Esophagus muscularis mucosa (tissue), 4 donors: ENCODE data around the gene PLEKHH2. TPM values are rescaled to one million over a fixed set of nuclear protein-coding genes. Genes with fewer than 3 reads are reported as not detected.

Experiments used
- DNase-seq: peaks from one replicate; pipeline ENCODE4 v3.0.0-alpha.2; 2017; ENCODE audit errors: extremely low spot score
- H3K27ac ChIP-seq, 4 donors: fragments of 200-600 bp; sonication (generic); replicated peaks in 1 of 4; 1 replicate in 3 of 4; 2 replicates in 1 of 4; pipeline ENCODE4 v1.5.1; 2016 to 2019; ENCODE audit warnings: mild to moderate bottlenecking in 1 of 4
- H3K27me3 ChIP-seq, 4 donors: fragments of 200-600 bp; sonication (generic); one replicate each; pipeline versions ENCODE4 v1.5.1 to v1.6.0; 2016 to 2019
- H3K36me3 ChIP-seq, 4 donors: fragments of 200-600 bp; sonication (generic); one replicate each; pipeline ENCODE4 v1.5.1; 2016 to 2019
- H3K4me1 ChIP-seq, 4 donors: fragments of 200-600 bp; sonication (generic); one replicate each; pipeline ENCODE4 v1.5.1; 2016 to 2019
- H3K4me3 ChIP-seq, 4 donors: fragments of 200-600 bp; sonication (generic); 1 replicate in 2 of 4; 2 replicates in 2 of 4; pipeline ENCODE4 v1.5.1; 2016 to 2019; ENCODE audit warnings: mild to moderate bottlenecking in 4 of 4, moderate library complexity in 1 of 4
- H3K9me3 ChIP-seq, 4 donors: fragments of 200-600 bp; sonication (generic); 1 replicate in 3 of 4; 2 replicates in 1 of 4; pipeline ENCODE4 v1.5.1; 2016 to 2019
- CTCF ChIP-seq, 3 experiments: fragments of 200-600 bp in 2 of 3; fragments of 450-650 bp in 1 of 3; sonication (generic) in 2 of 3; IDR thresholded peaks; one replicate each; pipeline ENCODE4 v1.5.1; 2017 to 2019; ENCODE audit warnings: antibody characterized with exemption in 3 of 3, mild to moderate bottlenecking in 2 of 3, moderate library complexity in 1 of 3
- EP300 ChIP-seq: sonication (generic); formaldehyde crosslinking; IDR thresholded peaks from one replicate; pipeline ENCODE4 v1.6.1; 2017; ENCODE audit warnings: antibody characterized with exemption
- POLR2A ChIP-seq: fragments of 450-650 bp; IDR thresholded peaks from one replicate; pipeline ENCODE4 v1.6.1; 2017; ENCODE audit warnings: antibody characterized with exemption, moderate library complexity, mild to moderate bottlenecking, low read depth
- POLR2AphosphoS5 ChIP-seq, 2 donors: sonication (generic); formaldehyde crosslinking; IDR thresholded peaks; one replicate each; pipeline ENCODE4 v1.6.1; 2017; ENCODE audit warnings: antibody characterized with exemption in 2 of 2
- WGBS: methylation state at CpG from one replicate; pipeline ENCODE4 v1.1.5; 2018; 5-methylcytosine and 5-hydroxymethylcytosine counted together
- intact Hi-C: fragments of 100-400 bp; cut with DNase I; formaldehyde crosslinking; loops from one replicate; pipeline ENCODE4 v1.15.1; 2023
- total RNA-seq, 4 donors: library from RNA; depleted of rRNA; stranded (reverse); fragments of >200 nt; gene quantifications; one replicate each; pipeline versions ENCODE4 v1.1.0 to v1.2.1, GENCODE V29; 2016

Gene PLEKHH2
- total RNA-seq, 4 donors from 2014 or later: 20.3 to 32.4 (median 25.1) TPM

GRCh38 chr2:43777306-43777926 is 140.4 kb downstream of the PLEKHH2 start:
- no peak overlapping the region for H3K27ac ChIP-seq
- TF ChIP-seq POLR2AphosphoS5 (IDR thresholded peaks at IDR 0.05) (no peak), EP300 (no peak)
- no peaks in the 10 kb centered on the region for H3K9me3 ChIP-seq
- H3K4me3 ChIP-seq: no peak overlapping the region
- no peak for DNase-seq
- peaks cover 7 to 13% (median 10%) of the 10 kb centered on the region in 4 donors for H3K4me1 ChIP-seq
- no peaks in the 10 kb centered on the region for H3K27me3 ChIP-seq
- intact Hi-C loops: no loop called here
- WGBS: 92% methylated on average over 8 of the region's 8 CpGs
- peaks cover 0 to 30% (median 14%) of the 10 kb centered on the region in 4 donors for H3K36me3 ChIP-seq

DNA sequence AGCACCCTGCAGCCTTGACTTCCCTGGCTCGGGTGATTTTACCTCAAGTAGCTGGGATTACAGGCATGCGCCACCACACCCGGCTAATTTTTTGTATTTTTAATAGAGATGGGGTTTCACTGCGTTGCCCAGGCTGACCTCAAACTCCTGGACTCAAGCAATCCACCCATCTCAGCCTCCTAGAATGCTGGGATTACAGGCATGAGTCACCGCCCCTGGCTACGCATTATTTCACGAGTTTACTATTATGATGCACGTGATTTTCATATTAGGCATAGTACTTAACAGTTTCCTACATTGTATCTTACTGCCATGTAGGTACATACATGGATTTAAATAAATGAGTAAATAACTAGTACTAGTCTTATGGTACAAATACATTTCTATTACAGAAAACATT is 141.2 kb downstream of the PLEKHH2 start:
- WGBS: 90% methylated on average over 8 of the region's 8 CpGs
- Histone ChIP-seq H3K4me1 (peaks cover 7 to 13% (median 10%) of the 10 kb centered on the region in 4 donors), H3K27me3 (no peaks in the 10 kb centered on the region), H3K36me3 (peaks cover 0 to 30% (median 14%) of the 10 kb centered on the region in 4 donors), H3K9me3 (no peaks in the 10 kb centered on the region), H3K4me3 (no peak overlapping the region), H3K27ac (no peak overlapping the region)
- no peak for TF ChIP-seq POLR2AphosphoS5 (IDR thresholded peaks at IDR 0.05)
- no peak for TF ChIP-seq POLR2A
- no peak for TF ChIP-seq EP300
- TF ChIP-seq CTCF (IDR thresholded peaks at IDR 0.05): no peak
- no peak for DNase-seq
- intact Hi-C loops: no loop called here

- Histone ChIP-seq H3K4me3 (no peak overlapping the region), H3K27me3 (no peaks in the 10 kb centered on the region), H3K9me3 (no peaks in the 10 kb centered on the region), H3K27ac (peak overlapping the region in 2 of 4 donors; percentile 5 to 28), H3K4me1 (peaks cover 0 to 49% (median 23%) of the 10 kb centered on the region in 4 donors), H3K36me3 (peaks cover 0 to 52% (median 24%) of the 10 kb centered on the region in 4 donors)
- TF ChIP-seq EP300 (no peak), POLR2AphosphoS5 (IDR thresholded peaks at IDR 0.05) (no peak), CTCF (IDR thresholded peaks at IDR 0.05) (no peak), POLR2A (no peak)
- no peak for DNase-seq
- intact Hi-C loops: no loop called here
Measured at GRCh38 chr2:43787895-43788294, 150.8 kb downstream of the PLEKHH2 start.

DNA sequence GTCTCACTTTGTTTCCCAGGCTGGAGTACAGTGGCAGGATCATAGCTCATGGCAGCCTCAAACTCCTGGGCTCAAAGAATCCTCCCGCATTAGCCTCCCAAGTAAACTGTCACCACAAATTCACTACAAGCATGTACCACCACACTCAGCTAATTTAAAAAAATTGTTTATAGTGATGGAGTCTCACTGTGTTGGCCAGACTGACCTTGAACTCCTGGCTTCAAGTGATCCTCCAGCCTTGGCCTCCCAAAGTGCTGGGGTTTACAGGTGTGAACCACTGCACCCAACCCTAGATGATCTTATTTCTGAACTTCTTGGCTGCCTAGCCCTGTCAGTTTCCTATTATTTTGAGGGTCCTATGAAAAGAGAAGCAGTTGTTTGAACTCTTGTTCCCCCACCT is 151.6 kb downstream of the PLEKHH2 start:
- no peaks in the 10 kb centered on the region for H3K9me3 ChIP-seq
- TF ChIP-seq EP300: no peak
- no peak for TF ChIP-seq POLR2A
- TF ChIP-seq CTCF (IDR thresholded peaks at IDR 0.05): no peak
- TF ChIP-seq POLR2AphosphoS5 (IDR thresholded peaks at IDR 0.05): no peak
- H3K4me3 ChIP-seq: no peak overlapping the region
- no peaks in the 10 kb centered on the region for H3K27me3 ChIP-seq
- no peak for DNase-seq
- WGBS: 94% methylated on average over 1 of the region's 1 CpG
- H3K4me1 ChIP-seq: peaks cover 0 to 52% (median 23%) of the 10 kb centered on the region in 4 donors
- H3K36me3 ChIP-seq: peaks cover 0 to 54% (median 24%) of the 10 kb centered on the region in 4 donors
- peak overlapping the region in 2 of 4 donors; percentile 5 to 28 for H3K27ac ChIP-seq
- intact Hi-C loops: no loop called here

DNA sequence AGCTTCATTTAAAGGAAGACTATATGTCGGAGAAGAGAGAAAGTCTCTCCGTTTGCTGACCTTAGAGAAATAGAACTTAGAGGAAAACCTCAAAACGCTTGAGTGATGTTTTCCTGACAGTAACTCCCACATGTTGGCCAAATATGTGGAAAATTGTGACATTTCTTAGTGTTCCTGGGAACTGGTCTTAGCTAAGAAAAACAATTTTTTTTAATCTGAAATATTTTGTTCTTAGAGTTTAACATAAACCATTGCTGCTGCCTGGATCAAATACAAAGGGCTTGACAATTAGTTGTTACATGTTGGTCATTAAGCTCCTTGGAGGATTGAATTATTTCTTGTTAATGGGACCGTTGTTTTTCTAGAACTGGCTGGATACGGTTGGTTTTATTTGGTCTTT is 153.1 kb downstream of the PLEKHH2 start:
- Histone ChIP-seq H3K9me3 (no peaks in the 10 kb centered on the region), H3K4me3 (no peak overlapping the region), H3K36me3 (peaks cover 0 to 48% (median 18%) of the 10 kb centered on the region in 4 donors), H3K4me1 (peaks cover 0 to 52% (median 23%) of the 10 kb centered on the region in 4 donors), H3K27ac (peak overlapping the region; percentile 42 to 64 (median 55)), H3K27me3 (no peaks in the 10 kb centered on the region)
- no peak for DNase-seq
- TF ChIP-seq POLR2AphosphoS5 (IDR thresholded peaks at IDR 0.05): no peak
- no peak for TF ChIP-seq CTCF (IDR thresholded peaks at IDR 0.05)
- no peak for TF ChIP-seq POLR2A
- no peak for TF ChIP-seq EP300
- 36% methylated on average over 5 of the region's 5 CpGs for WGBS
- intact Hi-C loops: no loop called here
